HG02678 (cell line): ENCODE data around the gene COPS7A.

Experiments used
- ATAC-seq: cut with Tn5 transposase; IDR thresholded peaks from one replicate; pipeline ENCODE4 v1.9.1; 2021; ENCODE audit warnings: mild to moderate bottlenecking, moderate library complexity; ENCODE audit not compliant: unreplicated experiment

COPS7A gene, protein sequence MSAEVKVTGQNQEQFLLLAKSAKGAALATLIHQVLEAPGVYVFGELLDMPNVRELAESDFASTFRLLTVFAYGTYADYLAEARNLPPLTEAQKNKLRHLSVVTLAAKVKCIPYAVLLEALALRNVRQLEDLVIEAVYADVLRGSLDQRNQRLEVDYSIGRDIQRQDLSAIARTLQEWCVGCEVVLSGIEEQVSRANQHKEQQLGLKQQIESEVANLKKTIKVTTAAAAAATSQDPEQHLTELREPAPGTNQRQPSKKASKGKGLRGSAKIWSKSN

DNA sequence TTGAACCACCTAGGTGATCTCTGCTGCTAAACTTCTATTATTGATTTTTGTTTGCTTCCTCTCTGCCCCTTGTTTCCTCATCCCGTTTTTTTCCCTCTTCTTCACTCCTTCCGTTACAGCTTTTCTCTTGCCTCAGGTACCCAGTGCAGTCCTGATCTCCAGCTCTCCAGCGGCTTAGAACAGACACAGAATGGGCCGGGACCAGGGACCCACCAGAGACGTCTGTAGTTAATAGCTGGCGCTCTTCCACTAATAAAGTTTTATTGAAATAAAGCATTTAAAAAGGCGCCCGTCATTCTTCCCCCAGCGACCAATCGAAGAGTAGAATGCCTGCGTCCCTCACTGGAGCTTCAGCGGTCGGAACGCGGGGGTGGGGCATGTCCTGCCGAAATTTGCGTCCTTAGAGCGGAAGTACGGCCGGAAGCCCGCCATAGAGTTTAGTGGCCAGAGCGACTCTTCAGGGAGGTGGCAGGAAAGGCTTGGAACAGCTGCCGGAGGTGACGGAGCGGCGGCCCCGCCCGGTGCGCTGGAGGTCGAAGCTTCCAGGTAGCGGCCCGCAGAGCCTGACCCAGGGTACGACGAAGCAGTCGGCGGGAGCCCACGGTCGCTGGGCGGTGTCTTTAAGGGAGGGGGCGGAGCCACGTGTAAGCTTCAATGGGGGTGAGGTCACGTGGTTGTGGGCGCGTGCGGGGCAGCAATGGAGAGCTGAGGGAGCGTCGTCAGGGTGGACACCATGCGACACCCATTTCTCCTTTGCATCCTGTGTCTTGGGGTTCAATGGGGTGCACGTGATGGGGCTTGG, at the start of gene COPS7A:
COPS7A (plus strand) TSS at position 440 of the 802 bp plus-strand sequence. CDS start 611 bp downstream, outside the sequence.
- ATAC-seq: peak; percentile 96

GRCh38 chr12:6676962-6677361, 46.9 kb upstream of the COPS7A start:
- ATAC-seq: no peak

DNA sequence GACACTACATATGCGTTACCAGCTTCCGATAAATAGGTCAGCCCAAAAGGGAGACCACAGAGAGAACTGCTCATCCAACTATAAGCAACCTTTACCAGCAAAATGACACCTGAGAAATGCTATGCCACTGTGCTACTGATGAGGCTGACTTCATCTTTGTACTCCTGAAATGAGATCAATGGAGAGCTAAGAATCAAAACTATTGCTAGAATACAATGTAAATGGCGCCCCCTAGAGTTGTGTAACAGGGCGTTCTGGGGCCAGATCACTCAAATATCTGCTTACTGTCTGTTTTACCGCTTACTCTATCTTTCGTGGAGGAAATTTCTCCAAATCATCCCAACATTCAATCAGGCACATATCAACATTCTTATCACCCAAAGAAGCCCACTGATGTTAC, 39.2 kb upstream of the COPS7A start:
- ATAC-seq: no peak

DNA sequence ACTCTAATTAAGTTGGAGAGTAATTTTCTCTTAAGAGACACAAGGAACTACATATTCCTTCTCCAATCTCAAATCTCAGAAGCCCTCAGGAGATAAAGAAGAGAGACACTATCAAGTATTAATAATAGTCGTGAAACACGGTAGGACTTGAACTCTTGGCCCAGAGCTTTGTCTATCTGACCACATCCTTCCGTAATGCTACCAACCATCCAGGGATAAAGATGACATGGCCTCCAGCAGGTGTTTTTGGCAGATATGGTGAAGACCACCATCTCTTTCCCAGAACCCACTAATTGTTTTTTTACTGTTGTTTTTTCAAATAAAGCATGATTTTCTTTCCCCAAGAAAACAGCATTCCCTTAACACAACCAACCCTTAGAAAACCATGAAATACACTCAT, 38.0 kb upstream of the COPS7A start:
- no peak for ATAC-seq

DNA sequence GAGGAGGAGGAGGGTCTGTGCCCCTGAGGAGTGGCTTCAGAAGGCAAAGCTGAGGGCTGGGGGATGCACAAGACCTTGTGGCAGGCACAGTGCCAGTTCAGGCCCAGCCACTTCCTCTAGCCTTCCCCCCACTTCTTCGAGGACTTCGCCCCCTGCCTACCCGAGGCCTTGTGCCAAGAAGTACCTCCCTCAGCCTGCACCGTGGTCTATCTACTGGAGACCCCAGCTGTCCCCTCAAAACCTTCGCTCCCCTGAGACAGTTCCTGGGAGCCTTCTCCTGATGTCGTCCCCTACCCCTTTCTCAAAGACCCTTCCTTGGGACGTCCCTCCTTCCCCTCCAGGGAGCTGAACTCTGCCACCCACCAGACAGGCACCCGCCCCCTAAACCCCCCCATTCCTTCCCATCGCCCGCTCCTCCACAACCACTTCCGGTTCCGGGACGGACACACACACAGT, 35.3 kb upstream of the COPS7A start:
- ATAC-seq: no peak

DNA sequence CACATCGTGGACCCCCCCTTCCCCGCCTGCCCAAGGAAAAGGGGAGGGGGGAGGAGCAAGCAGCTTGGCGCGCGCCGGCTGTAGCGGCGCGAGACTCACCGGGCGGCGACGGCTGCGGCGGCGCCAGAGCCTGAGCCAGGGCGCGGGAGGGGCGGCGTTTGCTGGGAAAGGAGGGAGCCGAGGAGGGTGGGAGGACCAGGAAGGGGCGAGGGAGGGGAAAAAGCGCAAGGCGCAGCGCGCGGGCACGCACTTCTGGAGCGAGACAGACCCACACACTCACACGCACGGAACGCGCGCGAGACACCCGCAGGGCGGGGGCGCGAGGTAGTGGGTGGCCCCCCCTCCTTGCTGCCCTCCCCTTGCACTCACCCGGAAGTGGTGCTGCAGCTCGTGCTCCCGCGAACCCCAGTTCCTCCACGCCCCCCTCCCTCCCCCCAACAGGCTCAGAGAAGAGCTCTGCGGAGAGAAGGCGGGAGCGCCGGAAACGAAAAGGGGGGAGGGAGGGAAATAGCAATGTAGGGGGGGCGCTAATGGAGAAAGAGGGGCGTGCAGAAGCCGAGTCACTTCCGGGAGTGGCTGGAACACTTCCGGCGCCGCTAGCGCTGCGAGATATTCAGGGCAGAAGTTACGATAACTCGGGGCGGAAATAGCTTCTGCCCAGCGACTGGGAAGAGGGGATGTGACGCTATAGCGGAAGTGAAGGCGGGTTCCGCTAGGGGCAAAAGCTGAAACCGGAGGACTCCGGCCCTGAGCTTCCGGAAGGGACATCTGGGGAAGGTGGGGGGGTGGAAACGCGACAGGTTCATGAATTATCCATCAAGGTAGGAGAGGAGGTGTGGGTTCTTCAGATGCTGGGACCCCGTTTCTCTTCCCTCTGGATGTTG, 34.6 kb upstream of the COPS7A start, which contains the start of gene ZNF384:
ZNF384 (minus strand) TSS at position 377 of the 884 bp plus-strand sequence. CDS start 9,855 bp downstream, outside the sequence.
- ATAC-seq: peak; percentile 84

DNA sequence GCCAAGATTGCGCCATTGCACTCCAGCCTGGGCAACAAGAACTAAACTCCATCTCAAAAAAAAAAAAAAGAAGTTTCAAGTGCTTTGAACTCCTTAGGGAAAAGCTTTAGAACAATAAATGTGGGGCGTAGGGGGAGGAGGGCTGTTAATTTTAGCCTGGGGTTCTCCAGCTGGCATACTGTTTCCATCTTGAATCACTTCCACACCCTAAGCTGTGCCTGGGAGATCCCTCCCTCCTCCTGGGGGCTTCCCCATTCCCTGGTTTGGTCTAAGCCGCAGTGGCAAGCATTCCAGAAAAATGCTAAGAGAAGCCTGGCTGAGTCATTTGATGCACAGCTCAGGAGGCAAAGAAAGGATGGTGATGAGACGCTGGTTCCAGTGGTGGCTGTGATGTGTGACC, 32.4 kb upstream of the COPS7A start:
- no peak for ATAC-seq

DNA sequence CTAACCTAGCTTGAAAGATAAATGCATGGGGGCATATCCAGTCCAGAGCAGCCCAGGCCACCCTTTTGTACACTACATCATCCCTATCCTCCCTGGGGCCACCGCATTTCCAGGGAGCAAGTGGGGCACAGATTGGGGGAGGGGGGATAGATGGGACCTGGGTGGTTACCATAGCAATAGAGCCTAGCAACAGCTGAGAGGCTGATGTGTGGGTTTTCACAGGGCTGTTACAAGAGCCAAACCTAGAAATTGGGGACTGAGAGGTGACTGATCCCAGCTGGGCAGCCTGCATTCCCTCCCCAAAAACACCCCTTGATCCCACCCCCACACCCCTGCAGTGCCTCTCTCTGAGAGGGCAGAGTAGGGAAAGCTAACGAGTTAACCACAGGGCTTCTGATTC, 31.0 kb upstream of the COPS7A start:
- ATAC-seq: no peak

GRCh38 chr12:6693832-6694355, 30.0 kb upstream of the COPS7A start:
- ATAC-seq: no peak

GRCh38 chr12:6694701-6695100, 29.1 kb upstream of the COPS7A start:
- no peak for ATAC-seq

GRCh38 chr12:6695313-6696045, 28.4 kb upstream of the COPS7A start:
- no peak for ATAC-seq

GRCh38 chr12:6696690-6697583, 26.9 kb upstream of the COPS7A start:
- ATAC-seq: no peak

GRCh38 chr12:6697584-6698351, 26.1 kb upstream of the COPS7A start:
- no peak for ATAC-seq

- ATAC-seq: no peak
Observed at GRCh38 chr12:6698352-6699046, 25.3 kb upstream of the COPS7A start.

GRCh38 chr12:6699259-6699988, 24.4 kb upstream of the COPS7A start:
- ATAC-seq: no peak

DNA sequence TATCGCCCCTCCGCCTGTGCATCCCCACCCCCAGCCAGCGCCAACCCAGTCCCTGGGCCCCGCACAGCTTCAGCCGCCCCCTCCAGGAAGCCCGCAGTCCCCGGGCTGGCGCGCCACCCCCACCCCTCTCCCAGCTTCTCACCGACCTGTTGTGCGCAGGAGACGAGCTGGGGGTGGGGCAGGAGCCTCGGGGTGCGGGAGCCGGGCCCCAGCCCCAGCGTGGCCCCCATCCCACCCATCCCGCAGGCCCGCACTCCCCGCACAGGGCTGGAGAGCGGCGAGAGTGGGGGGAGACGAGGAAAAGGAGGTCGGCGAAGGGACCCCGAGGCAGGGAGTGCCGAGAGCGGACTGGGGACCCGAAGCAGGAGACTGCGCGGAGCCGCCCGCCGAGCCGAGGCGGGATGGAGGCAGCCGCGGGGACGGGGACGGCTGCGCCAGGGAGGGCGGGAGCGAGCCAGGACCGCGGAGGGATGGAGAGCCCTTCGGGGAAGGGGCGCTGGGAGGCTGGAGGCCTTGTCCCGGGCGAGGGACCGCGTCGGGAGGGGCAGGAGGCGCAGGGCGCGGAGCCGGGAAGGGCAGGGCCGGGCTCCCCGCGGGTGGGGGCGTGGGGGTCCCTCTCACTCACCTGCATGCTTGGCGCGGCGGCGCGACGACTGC, 23.7 kb upstream of the COPS7A start:
- ATAC-seq: no peak

DNA sequence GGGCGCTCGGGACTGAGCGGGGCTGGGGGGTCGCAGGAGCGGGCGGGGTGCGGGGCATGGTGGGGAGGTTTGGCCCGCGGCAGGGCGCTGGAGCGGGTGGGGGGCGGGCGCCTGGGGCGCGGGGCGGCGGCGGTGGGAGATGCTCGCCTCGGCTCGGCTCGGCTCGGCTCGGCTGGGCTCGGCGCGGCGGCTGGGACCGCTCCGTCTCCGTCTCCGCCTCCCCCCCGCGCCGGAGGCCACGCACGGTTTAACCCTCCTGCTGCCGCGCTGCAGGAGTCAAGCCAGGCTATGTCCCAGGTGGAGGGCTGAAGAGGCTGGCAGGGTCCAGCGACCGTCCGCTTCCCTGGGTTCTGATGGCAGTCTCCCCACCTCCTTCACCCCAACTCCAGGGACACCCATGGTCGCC, 23.2 kb upstream of the COPS7A start, which contains the start of gene PIANP:
PIANP (minus strand) TSS at position 170 of the 406 bp plus-strand sequence. CDS start 2,754 bp downstream, outside the sequence.
- ATAC-seq: no peak
